ENCODE data around the gene IRGQ. TPM values are rescaled to one million over a fixed set of nuclear protein-coding genes. Genes with fewer than 3 reads are reported as not detected.

IRGQ gene
- total RNA-seq, 1 experiment from 2014 or later: 24.1 TPM

- H3K4ac ChIP-seq (ENCODE audit: low read depth, low read length): no peak overlapping the region
- H3K36me3 Mint-ChIP-seq (ENCODE audit: insufficient read depth in 1 of 3, low read depth in 3 of 3): peaks cover 33 to 46% (median 42%) of the 10 kb centered on the region in 3 experiments
- H3K79me2 ChIP-seq (ENCODE audit: insufficient read depth, low read length): no peaks in the 10 kb centered on the region
- no peak overlapping the region for H2BK120ac ChIP-seq (ENCODE audit: low read depth, low read length, poor library complexity, severe bottlenecking)
- H4K8ac ChIP-seq (replicated peaks; ENCODE audit: insufficient read length, low read depth, low read length): no peak overlapping the region
- no peak overlapping the region for H3K14ac ChIP-seq (ENCODE audit: insufficient read depth, low read length)
- WGBS (ENCODE audit: extremely low coverage, insufficient read length, low lambda C conversion rate): no CpG with 5 or more reads among the region's 3 CpGs
- no peak overlapping the region for H2BK15ac ChIP-seq (ENCODE audit: low read depth, low read length)
- H3K56ac ChIP-seq (ENCODE audit: insufficient read length, low read depth, low read length): no peak overlapping the region
- H3K4me2 ChIP-seq (ENCODE audit: insufficient read depth, insufficient read length, low read length): no peak overlapping the region
- peaks cover 7 to 8% of the 10 kb centered on the region in 2 experiments for H3K4me1 Mint-ChIP-seq
- H4K91ac ChIP-seq (ENCODE audit: insufficient read length, low read depth, low read length): no peak overlapping the region
- no peak overlapping the region for H2BK20ac ChIP-seq (ENCODE audit: low read depth, low read length, poor library complexity, severe bottlenecking)
- H4K5ac ChIP-seq (ENCODE audit: insufficient read length, low read depth, low read length): no peak overlapping the region
- no peaks in the 10 kb centered on the region for H4K20me1 ChIP-seq (ENCODE audit: control insufficient read depth, insufficient read depth, insufficient read length)
- DNase-seq: peak; percentile 35
- H2AK5ac ChIP-seq (ENCODE audit: insufficient read length, low read length): no peak overlapping the region
- no peaks in the 10 kb centered on the region for H3K9me3 ChIP-seq (ENCODE audit: control insufficient read depth, low read depth, low read length)
- no peak overlapping the region for H3K23ac ChIP-seq (ENCODE audit: insufficient read length, low read depth, low read length)
- no peak overlapping the region for H3K27ac ChIP-seq (ENCODE audit: insufficient read length, low read depth, low read length)
- H3K27me3 ChIP-seq (ENCODE audit: insufficient read depth, low read length): no peaks in the 10 kb centered on the region
- no peaks in the 10 kb centered on the region for H3K23me2 ChIP-seq (ENCODE audit: insufficient read length, low read depth, low read length, poor library complexity, severe bottlenecking)
- H3T11ph ChIP-seq (ENCODE audit: low read length): no peak overlapping the region
- H2BK12ac ChIP-seq (ENCODE audit: insufficient read length, low read depth, low read length): no peak overlapping the region
- H3K4me3 Mint-ChIP-seq: no peak overlapping the region
- H3K4me1 ChIP-seq (ENCODE audit: insufficient read depth, low read length): no peaks in the 10 kb centered on the region
- no peak overlapping the region for H3K18ac ChIP-seq (ENCODE audit: insufficient read length, low read depth, low read length)
- no peak overlapping the region for H2BK5ac ChIP-seq (ENCODE audit: insufficient read length, low read length)
- peaks cover 3% of the 10 kb centered on the region in 2 experiments; a peak in 4 of 5 replicates for H3K9me3 Mint-ChIP-seq
- no peak overlapping the region for H2AFZ ChIP-seq (ENCODE audit: low read length)
- no peaks in the 10 kb centered on the region; the same call in 1 of the 2 replicates for H3K27me3 Mint-ChIP-seq (ENCODE audit: low read depth)
- TF ChIP-seq CTCF (conservative IDR thresholded peaks at IDR 0.05): no peak
- no peaks in the 10 kb centered on the region for H3K79me1 ChIP-seq (ENCODE audit: insufficient read depth, low read depth, low read length, poor library complexity, severe bottlenecking)
- H3K9ac ChIP-seq (ENCODE audit: extremely low read depth, insufficient read length, low read length): no peak overlapping the region
- H3K27ac Mint-ChIP-seq: peak overlapping the region; percentile 36 to 89 (median 49); a peak in 4 of 7 replicates
These were observed 14.6 kb upstream of the IRGQ start for GRCh38 chr19:43610493-43610892.
